GM21381 (cell line): Measurements from ENCODE around the gene TUB.

Experiments used
- ATAC-seq: cut with Tn5 transposase; IDR thresholded peaks from one replicate; pipeline ENCODE4 v1.9.1; 2021; ENCODE audit warnings: mild to moderate bottlenecking, moderate library complexity; ENCODE audit not compliant: unreplicated experiment

The TUB gene

GRCh38 chr11:8080674-8081590 lies at the start of gene TUB:
TSS of gene TUB (plus strand) at chr11:8081211. CDS start at chr11:8081511, 300 bp downstream.
- no peak for ATAC-seq

- ATAC-seq: no peak
Measured at GRCh38 chr11:8031248-8032115, 49.5 kb upstream of the TUB start.

- no peak for ATAC-seq
Measured at GRCh38 chr11:8032122-8032521, 48.9 kb upstream of the TUB start.

GRCh38 chr11:8032576-8033304 lies 48.3 kb upstream of the TUB start:
- no peak for ATAC-seq

GRCh38 chr11:8033305-8034105 lies 47.5 kb upstream of the TUB start:
- ATAC-seq: peak; percentile 83

- no peak for ATAC-seq
Measured at GRCh38 chr11:8034106-8034585, 46.9 kb upstream of the TUB start.

GRCh38 chr11:8034604-8035190 lies 46.3 kb upstream of the TUB start:
- ATAC-seq: no peak

- ATAC-seq: no peak
Measured at GRCh38 chr11:8035200-8035855, 45.7 kb upstream of the TUB start.

- ATAC-seq: no peak
Measured at GRCh38 chr11:8036002-8036802, 44.8 kb upstream of the TUB start.

GRCh38 chr11:8036986-8037385 lies 44.0 kb upstream of the TUB start:
- no peak for ATAC-seq

- ATAC-seq: no peak
Measured at GRCh38 chr11:8038393-8038792, 42.6 kb upstream of the TUB start.

- no peak for ATAC-seq
Measured at GRCh38 chr11:8038811-8039529, 42.0 kb upstream of the TUB start.

GRCh38 chr11:8039530-8040260 lies 41.3 kb upstream of the TUB start:
- ATAC-seq: no peak

- no peak for ATAC-seq
Measured at GRCh38 chr11:8040261-8040920, 40.6 kb upstream of the TUB start.

- ATAC-seq: no peak
Measured at GRCh38 chr11:8040921-8041285, 40.1 kb upstream of the TUB start.

GRCh38 chr11:8041576-8041975 lies 39.4 kb upstream of the TUB start:
- no peak for ATAC-seq

GRCh38 chr11:8043756-8044155 lies 37.3 kb upstream of the TUB start:
- ATAC-seq: no peak
